HG02763 (cell line): ENCODE results near the gene ETV6.

Experiments
- ATAC-seq: cut with Tn5 transposase; IDR thresholded peaks from one replicate; pipeline ENCODE4 v1.9.1; 2021; ENCODE audit warnings: mild to moderate bottlenecking, moderate library complexity; ENCODE audit not compliant: unreplicated experiment

The ETV6 gene

DNA sequence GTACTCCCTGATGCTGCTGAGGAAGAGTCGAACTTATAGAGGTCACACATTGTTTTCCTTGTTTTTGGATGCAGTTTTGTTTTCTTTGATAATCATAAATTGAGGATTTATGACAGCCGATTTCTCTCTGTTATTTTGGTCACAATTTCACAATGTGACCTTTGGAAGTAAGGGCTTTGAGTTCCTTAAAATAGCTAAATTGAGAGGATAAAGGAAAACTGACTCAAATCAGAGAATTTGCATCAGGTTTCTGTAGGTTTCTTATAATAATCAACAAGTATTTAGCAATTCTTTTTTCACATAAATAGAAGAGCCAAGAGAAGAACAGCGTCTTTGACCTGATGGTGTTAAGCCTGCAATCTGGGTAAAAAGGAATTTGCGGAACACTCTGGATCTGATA lies 66.1 kb downstream of the ETV6 start:
- no peak for ATAC-seq

DNA sequence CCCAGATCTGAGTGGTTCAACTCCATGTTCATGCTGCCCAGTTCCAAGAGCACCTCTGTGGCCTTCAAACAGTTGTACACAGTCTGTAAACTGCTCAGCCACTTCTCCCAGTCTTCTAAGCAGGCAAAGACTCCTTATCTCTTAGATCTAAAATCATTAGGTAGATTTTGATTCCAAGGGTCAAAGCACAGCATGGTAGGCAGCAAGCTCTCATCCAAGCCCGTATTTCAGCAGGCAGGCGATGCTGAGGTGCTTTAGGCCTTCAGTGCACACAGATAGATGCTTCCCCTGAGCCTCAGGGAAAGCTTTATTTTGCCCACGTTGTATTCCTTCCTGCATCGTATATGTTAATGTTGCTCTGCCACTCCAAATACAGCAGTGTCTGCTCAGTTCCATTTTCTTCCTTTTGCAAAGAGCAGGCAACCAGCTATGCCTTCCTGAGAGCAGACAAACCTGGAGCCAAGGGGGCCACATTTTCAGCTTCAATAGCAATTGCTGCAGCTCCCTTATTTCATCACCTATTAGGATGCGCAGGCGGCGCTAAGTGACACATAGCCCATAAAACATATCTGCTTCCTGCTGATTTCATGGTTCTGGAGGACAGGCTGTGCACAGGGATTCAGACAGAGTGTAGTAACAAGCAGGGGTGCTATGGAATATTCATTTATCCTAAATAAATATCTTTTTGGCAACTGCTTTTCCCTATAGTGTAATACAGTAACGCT lies 67.5 kb downstream of the ETV6 start:
- no peak for ATAC-seq

DNA sequence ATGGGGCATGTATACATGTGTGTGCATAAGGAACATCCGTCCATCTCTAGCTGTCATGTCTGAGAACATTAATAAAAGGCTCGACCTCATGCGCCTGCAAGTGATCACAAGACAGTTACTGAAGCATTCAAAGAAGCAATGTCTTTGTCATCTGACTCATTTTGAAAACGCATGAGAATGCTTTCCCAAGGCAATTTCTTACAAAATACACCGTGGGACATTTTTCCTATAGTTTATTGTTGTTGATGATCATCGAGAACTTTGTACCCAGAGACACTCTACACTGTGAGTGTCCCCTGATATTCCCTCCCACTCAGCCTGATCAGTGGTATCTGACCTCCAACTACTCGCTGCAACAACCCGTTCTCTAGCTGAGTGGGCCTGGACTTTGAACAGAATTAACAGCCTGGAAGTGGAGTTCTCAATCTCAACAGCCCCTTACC lies 68.1 kb downstream of the ETV6 start:
- ATAC-seq: no peak

DNA sequence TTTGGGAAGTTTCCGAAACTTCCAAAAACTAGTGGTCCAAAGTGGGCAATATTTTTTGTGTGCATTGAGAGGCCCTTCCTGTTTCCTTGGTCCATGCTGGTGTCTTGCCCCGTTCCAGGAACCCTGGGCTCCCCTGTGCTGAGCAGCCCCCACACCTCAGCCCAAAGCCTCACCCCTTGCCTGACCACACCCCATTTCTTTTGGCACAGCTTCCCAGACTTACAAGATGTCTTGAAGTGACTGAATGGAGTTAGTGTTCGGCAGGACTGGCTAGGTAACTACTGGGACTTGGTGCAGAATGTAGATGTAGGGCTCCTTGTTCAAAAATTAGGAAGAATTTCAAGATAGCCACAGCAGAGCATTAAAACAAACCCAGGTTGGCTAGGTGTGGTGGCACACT lies 68.6 kb downstream of the ETV6 start:
- no peak for ATAC-seq

DNA sequence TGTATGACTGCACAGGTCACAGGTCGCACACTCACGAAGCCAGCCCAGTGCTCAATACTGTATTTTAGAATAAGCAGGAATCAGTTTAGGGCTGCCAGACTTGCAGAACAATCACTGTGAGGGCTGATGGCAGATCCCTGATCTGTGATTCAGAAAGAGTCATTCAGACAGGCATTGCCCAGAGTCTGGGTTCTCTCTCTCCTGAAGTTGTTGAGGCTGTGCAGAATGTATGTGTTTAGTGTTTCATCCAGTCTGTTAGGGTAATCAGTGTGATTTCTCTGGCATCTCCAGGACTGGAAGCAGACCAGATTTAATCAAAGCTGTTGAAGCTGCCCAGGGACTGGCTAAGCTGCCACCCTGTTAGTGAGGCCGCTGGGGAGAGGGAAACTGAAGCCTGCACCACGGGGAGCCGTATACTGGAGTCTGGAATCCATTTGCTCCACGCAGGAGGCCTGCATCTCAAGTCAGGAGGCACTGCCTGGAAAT lies 69.3 kb downstream of the ETV6 start:
- ATAC-seq: no peak

DNA sequence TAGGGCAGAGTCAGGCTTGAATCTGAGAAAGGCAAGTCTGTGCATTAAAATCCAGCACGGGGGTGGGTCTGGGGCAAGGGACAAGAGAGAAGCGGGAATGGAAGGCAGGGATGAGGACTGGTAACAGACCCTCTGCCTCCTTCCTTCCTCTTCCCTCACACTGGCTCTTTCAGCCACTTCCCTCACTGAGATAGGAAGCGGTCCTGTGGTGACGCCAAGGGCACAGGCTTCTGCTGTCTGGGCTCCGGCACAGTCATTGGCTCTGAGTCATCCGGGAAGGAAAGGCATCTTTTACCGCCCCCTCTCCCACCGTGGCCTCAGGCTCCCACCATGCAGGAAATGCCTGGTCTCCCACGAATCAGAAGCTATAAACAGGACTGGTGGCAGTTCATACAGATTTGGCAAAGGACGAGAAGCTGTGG lies 70.2 kb downstream of the ETV6 start:
- no peak for ATAC-seq

DNA sequence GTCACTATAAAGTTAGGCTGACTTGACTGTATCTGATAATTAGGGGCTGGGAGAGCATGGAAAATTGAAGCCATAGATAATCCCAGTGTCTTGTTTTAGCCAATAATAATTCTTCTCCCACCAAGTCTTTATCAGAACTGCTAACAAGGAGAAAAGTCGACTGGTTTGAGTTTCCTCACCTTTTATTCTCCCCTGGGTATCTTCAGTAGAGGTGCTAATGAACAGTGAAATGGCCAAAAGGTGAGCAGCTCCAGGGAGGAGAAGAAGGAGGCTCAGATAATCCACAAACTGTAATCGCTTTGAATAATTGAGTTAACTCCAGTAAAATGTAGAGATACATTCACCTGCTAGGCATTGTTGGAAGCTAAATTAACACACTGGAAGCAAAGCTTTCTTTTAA lies 72.6 kb downstream of the ETV6 start:
- no peak for ATAC-seq

DNA sequence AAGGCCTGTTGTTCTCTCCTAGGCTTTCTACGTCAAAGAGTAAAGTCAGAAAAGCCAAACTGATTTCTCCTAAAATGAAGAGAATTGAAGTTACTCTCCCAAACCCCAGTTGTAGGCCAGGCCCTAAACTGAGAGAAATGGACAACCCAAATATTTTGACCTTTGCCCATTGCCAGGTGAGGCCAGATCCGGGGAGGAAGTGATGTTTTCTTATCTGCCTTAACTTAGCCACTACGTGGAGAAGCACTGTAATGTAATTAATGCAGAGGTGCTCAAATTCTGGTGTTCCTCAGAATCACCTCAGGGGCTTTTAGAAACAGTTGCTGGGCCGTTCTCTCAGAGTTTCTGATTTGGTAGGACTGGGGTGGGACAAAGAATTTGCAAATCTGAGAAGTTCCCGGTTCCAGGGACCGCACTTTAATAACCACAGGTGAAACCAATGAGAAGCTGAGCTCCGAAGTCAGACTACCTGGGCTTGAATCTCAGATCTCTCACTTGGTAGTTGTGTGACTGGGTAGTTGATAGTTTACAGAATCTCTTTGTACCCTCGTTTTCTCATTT lies 73.2 kb downstream of the ETV6 start:
- ATAC-seq: no peak

DNA sequence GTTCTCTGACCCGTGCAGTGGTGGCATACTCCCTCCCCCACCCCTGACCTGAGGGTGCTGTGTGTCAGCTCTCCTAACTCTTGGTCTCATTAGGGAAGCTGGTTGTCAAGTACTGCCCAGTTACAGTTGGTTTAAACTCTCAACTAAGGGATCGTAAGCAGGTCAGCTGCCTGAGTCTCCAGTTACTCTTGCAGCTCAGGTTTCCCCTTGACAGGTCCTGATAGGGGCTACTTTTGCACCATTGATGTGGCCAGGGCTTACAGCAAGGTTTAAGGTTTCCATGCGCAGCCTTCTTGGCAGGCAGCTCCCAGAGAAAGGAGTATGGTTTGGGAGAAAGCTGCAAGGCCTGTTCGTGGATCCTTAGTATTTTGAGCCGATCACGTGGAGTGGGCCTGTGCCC lies 74.5 kb downstream of the ETV6 start:
- no peak for ATAC-seq

DNA sequence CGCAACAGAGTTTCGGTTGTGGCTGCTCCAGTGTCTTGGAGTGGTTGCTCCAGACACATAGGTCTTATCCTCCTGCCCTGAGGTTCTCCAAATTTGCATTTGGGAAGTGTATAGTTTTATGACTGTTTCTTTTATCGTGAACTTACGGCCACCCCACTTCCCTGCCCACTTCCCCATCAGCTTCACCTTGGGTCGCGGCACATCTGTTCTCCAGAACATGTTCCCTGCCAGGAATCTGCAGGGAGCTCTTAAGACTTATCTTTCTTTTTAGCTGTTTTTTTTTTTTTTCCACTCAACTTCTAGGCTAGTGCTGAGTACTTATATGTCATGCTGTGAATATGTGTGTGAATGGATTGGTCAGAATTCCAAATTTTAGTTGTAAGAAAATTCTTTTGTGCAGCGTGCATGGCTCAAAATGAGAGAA lies 75.4 kb downstream of the ETV6 start:
- ATAC-seq: no peak

DNA sequence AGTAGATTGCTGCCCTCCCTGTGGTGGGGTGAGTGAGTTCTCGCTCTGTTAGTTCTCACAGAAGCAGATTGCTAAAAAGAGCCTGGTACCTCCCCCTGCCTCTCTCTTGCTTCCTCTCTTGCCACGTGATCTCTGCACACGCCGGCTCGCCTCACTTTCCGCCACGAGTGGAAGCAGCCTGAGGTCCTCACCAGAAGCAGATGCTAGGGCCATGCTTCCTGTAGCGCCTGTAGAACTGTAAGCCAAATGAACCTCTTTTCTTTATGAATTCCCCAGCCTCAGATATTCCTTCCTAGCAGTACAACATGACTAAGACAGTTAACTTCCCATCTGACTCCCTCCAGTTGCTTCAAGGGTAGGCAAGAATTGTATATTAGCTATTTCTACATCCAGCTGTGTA lies 76.2 kb downstream of the ETV6 start:
- ATAC-seq: no peak

DNA sequence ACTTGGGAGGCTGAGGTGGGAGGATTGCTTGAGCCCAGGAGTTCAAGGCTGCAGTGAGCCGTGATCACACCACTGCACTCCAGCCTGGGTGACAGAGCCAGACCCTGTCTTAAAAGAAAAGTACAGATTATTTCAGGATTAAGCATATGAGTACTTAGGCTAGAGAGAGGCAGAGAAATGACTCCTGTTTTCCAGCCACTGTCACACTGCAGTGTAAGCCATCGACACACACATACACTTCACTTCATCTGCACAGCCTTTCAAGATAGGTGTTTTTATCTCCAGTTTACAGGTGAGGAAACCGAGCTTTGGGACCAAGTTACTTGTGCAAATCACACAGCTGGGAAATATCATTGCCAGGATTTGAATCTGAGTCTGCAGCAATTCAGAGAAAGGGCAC lies 77.2 kb downstream of the ETV6 start:
- ATAC-seq: no peak

DNA sequence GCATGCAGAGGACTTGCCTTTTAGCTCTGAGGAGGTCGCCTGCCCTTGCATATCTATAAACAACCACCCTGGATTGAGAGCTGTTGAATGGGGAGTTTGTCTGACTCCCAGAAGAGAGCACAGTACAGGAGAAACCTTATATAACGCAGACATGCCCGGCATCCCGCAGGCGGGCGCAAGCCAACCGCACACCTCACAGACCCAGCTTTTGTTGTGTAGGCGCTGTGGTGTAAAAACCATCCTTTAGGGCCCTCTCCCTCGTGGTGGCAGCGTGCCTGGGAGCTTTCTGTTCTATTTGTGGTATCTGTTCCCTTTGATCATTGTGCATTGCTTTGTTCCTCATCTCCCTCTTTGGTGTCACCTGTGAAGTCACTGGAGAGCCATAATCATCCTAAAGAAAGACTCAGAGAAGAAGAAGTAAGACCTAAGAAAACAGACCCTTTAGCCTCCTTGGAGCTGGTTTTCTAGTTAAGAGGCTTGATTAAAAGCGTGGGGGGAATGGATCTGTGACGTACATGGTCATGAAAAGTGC lies 77.7 kb downstream of the ETV6 start:
- no peak for ATAC-seq

DNA sequence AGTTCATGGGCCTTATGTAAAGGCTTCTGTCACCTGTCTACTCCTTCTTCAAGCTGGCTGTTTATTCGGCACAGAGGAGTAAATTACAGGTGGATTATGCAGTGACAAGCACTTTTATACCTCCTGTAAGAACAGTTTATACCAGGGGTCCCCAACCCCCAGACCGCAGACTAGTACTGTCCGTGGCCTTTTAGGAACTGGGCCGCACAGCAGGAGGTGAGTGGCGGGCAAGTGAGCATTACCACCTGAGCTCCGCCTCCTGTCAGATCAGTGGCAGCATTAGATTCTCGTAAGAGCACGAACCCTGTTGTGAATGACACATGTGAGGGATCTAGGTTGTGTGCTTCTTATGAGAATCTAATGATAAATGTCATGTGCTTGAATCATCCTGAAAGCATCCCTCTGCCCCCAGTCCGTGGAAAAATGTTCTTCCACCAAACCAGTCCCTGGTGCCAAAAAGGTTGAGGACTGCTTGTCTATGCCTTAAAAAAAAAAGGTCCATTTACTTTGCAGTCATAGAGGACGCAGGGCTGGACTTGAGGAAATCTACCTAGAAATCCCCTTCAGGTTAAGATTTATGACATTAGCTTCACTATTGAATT lies 78.8 kb downstream of the ETV6 start:
- ATAC-seq: no peak

DNA sequence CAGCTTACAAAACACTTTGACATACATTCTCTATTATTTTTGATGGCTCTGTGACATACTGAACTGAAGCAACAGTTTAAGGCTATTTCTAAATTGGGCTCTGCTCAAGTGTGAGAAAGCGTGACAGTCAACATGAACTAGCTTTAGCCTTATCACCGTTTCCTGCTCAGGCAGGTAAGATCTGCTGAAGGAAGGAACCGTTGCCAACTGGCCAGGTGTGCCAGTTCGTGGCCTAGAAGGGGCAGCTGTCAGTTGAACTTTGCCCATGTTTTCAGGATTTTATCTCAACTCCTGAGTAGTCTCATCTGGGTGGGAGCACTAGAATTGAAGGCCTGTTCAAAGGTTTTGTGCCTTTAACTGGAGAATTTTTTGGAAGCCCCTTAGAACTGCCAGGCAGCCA lies 79.5 kb downstream of the ETV6 start:
- no peak for ATAC-seq

DNA sequence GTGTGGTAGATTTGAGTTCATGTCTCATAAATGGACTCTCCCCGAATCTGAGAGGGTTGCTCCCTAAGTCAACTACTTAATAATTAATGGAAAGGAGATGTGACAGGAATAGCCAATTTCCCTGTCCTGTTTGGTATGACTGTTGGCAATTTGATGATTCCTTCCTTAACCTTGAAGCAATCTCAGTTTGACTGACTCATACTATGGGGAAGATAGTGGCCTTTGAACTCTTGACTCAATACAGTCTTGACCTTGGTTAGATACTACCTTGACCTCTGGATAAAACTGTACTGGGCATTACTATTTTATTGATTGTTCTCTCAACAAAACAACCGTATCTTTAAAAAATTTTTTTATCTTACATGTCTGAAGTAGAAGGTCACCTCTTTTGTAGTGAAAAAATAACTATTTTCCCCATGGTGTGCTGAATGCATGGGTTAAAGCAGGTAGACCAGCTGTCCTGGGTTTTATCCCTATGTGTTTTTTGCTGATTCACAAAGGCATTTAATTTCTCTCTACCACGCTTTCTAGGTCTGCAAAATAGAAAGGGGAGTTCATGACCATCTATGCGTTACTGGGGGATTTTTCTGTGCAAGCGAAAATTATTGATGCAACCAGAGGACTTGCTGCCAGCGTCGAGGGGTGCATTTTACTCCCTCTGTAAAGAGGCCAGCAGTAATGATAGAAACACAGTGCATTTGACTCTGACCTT lies 80.1 kb downstream of the ETV6 start:
- ATAC-seq: no peak

DNA sequence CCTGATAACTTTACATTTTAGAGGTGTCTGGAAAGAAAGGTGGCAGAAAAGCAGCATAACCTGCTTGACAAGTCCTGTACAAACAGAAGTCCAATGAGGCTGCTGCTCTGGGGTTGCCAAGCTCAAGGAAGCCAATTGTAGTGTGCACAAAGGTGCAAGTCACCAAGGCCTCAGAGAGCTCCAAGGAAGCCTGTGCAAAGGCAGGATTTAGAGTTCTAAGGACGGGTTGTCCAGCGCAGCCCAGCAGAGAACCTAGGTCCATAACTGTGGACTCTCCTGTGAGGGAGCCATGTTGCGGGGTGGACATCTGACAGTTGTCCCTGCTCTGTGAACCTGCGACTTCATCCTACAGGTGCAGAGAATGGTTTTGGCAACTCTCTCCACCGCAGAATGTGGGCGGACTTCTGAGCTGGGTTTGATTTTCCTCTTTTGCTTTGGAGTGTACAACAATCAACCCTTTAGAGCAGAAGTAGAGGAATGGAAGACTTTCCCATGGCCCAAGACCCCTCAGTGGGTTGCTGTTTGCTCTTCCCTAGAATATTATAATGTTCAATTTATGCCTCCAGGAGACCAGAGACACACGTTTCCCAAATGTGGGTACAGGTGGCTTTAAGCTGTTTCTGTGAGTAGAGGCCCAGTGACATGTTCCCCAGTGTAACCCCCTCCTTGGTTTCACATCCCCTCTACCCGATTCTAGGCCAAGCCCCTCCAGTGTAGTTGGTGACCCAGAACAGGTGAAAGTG lies 81.0 kb downstream of the ETV6 start:
- ATAC-seq: no peak

DNA sequence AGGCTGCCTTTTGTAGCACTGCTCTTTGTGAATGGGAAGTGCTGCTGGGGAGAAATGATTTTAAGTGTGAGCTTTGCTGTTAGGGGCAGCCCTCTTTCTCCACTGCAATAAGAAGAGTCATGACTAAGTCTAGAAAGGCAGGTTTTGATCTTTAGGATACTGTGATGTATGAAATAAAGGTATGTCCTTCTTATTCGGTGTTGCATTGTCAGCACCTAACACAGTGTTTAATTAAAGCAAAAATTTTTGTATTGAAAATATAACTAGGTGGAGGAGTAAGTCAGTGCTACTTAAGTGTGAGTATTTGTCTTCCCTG lies 81.5 kb downstream of the ETV6 start:
- no peak for ATAC-seq

DNA sequence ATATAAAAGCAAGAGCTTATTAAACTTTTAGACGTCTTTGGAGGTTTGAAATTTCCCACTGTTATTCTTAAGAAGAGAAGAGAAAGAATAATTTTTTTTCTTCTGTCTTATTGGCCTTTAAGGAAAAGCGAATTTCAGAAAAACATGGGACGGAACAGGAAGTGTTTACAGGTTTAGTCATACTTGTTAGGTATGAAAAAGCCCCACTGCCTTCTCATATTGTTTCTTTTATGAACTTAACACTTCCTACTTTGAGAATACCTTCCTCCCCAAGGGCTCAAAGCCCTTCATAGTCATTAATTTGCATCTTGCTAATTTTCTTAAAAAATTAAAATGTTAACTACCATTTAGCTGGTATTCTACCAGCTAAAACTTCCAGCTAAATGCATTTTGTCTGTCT lies 82.0 kb downstream of the ETV6 start:
- ATAC-seq: no peak

DNA sequence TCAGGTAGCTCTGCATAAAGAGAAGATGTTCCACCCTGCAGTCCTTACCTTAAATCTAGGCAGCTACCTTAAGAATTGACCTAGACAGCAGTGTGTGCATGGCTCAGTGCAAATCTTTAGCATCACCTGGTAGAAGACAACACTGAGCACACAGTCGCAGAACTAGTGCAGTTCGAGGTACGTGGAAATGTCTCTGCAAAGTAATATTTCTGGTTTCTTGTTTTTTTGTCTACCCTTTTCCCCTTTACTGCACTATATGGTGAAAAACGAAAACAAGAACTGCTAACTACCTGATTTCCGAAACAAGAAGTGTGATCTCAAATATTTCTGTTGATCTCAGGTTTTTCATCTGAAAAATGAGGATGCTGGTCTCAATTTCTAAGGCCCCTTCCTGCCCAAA lies 82.5 kb downstream of the ETV6 start:
- no peak for ATAC-seq

DNA sequence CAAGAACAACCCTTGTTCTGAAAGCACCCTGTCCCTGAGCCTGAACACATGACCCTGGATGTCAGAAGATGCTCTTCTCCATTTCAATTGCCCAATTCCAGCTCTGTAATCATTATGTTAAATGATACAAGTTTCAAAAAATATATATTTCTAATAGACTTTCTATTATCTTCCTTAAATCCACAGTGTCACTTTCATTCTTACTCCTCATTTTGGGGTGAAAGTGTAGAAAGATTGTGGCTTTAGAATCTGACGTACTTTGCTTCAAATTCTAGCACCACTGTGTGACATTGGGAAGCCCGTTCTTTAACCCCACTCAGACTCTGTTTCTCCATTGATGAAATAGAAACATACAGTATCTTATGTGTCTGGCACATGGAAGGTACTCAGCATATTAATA lies 83.2 kb downstream of the ETV6 start:
- ATAC-seq: no peak
